C4-2B (cell line): ENCODE measurements around the gene AGAP1.

Experiments
- CTCF ChIP-seq: fragments of 450-650 bp; conservative IDR thresholded peaks from 2 replicates; pipeline ENCODE4 v1.5.1; 2017; ENCODE audit warnings: mild to moderate bottlenecking
- ZFX ChIP-seq: fragments of 450-650 bp; IDR thresholded peaks from 2 replicates; pipeline ENCODE4 v1.6.1; 2017

DNA sequence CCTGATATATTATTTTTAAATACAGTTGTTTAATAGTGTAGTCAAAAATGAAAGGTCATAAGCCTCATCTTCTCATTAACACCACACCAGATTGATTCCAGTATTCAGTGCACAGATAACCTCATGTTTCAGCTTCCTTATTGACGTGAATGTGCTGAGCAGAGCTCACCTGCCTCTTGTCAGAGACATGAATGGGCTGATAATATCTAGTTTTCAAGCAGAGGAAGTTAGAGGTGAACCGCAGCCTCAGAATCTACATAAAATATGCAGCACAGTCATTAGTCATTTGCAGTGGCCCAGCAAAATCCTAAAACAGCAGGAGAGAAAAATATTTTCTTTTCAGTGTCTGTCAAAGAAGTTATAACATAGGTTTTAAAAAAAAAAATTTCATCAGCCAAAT lies 458.1 kb downstream of the AGAP1 start:
- no peak for TF ChIP-seq CTCF
- TF ChIP-seq ZFX = no peak
